ENCODE measurements around the gene ZNF689. TPM values are rescaled to one million over a fixed set of nuclear protein-coding genes. Genes with fewer than 3 reads are reported as not detected.

ZNF689 gene
- total and polyA plus RNA-seq, 2 of the 13 experiments (the other 11 are each of a cell fraction or from before 2014, with no cell fraction given) = 9.7 to 19.5 TPM

- TF ChIP-seq DR1 (CRISPR knock-in tag; IDR thresholded peaks at IDR 0.05) = 0 out of 2 replicates have a peak, but pooled peaks have one; percentile 30
- TF ChIP-seq, protein P1, sequence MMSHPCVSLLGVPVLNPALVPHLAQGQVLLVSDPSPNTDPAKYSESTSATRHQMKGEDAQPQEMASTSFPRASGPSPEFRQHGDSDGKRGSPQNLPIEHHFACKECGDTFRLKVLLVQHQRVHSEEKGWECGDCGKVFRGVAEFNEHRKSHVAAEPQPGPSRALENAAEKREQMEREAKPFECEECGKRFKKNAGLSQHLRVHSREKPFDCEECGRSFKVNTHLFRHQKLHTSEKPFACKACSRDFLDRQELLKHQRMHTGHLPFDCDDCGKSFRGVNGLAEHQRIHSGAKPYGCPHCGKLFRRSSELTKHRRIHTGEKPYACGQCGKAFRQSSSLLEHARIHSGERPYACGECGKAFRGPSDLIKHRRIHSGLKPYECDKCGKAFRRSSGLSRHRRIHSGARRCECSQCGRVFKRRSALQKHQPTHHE (CRISPR knock-in tag; IDR thresholded peaks at IDR 0.05; ENCODE audit: borderline replicate concordance) = no peak
- TF ChIP-seq, protein P2, sequence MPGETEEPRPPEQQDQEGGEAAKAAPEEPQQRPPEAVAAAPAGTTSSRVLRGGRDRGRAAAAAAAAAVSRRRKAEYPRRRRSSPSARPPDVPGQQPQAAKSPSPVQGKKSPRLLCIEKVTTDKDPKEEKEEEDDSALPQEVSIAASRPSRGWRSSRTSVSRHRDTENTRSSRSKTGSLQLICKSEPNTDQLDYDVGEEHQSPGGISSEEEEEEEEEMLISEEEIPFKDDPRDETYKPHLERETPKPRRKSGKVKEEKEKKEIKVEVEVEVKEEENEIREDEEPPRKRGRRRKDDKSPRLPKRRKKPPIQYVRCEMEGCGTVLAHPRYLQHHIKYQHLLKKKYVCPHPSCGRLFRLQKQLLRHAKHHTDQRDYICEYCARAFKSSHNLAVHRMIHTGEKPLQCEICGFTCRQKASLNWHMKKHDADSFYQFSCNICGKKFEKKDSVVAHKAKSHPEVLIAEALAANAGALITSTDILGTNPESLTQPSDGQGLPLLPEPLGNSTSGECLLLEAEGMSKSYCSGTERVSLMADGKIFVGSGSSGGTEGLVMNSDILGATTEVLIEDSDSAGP (CRISPR knock-in tag; IDR thresholded peaks at IDR 0.05; ENCODE audit: borderline replicate concordance) = no peak
- TF ChIP-seq BHLHE40 (IDR thresholded peaks at IDR 0.05; ENCODE audit: low read length) = no peak
- no peak for TF ChIP-seq AGO1 (IDR thresholded peaks at IDR 0.05; ENCODE audit: low read depth, low read length, poor library complexity, severe bottlenecking)
- no peak for TF ChIP-seq ZNF780A (CRISPR knock-in tag; IDR thresholded peaks at IDR 0.05)
- no peak for TF ChIP-seq ZNF207 (IDR thresholded peaks at IDR 0.05; ENCODE audit: borderline replicate concordance)
- TF ChIP-seq, protein P3, sequence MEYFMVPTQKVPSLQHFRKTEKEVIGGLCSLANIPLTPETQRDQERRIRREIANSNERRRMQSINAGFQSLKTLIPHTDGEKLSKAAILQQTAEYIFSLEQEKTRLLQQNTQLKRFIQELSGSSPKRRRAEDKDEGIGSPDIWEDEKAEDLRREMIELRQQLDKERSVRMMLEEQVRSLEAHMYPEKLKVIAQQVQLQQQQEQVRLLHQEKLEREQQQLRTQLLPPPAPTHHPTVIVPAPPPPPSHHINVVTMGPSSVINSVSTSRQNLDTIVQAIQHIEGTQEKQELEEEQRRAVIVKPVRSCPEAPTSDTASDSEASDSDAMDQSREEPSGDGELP (IDR thresholded peaks at IDR 0.05; ENCODE audit: borderline replicate concordance, low read depth) = no peak
- no peak for TF ChIP-seq ZNF672 (CRISPR knock-in tag; IDR thresholded peaks at IDR 0.05)
- no peak for TF ChIP-seq NFE2L1 (CRISPR knock-in tag; IDR thresholded peaks at IDR 0.05; ENCODE audit: borderline replicate concordance)
- TF ChIP-seq PHF5A (CRISPR knock-in tag; IDR thresholded peaks at IDR 0.05; ENCODE audit: low read depth, unreplicated experiment) = no peak
- no peak for TF ChIP-seq PRDM4 (CRISPR knock-in tag; IDR thresholded peaks at IDR 0.05; ENCODE audit: borderline replicate concordance)
- no peak for TF ChIP-seq GLI4 (CRISPR knock-in tag; IDR thresholded peaks at IDR 0.05; ENCODE audit: borderline replicate concordance)
- no peak for TF ChIP-seq ZMYM3 (CRISPR knock-in tag; IDR thresholded peaks at IDR 0.05)
- no peak for TF ChIP-seq ZNF782 (CRISPR knock-in tag; IDR thresholded peaks at IDR 0.05; ENCODE audit: borderline replicate concordance)
- peak; percentile 58 for TF ChIP-seq ZNF883 (CRISPR knock-in tag; IDR thresholded peaks at IDR 0.05; ENCODE audit: not compliant biosample characterization)
- no peak for TF ChIP-seq ZNF264 (CRISPR knock-in tag; IDR thresholded peaks at IDR 0.05)
- TF ChIP-seq, protein P4, sequence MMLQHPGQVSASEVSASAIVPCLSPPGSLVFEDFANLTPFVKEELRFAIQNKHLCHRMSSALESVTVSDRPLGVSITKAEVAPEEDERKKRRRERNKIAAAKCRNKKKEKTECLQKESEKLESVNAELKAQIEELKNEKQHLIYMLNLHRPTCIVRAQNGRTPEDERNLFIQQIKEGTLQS (CRISPR knock-in tag; IDR thresholded peaks at IDR 0.05) = no peak
- peak; percentile 58; the same call in 1 of the 2 replicates for TF ChIP-seq ZBTB4 (CRISPR knock-in tag; IDR thresholded peaks at IDR 0.05; ENCODE audit: borderline replicate concordance)
These were observed 39.7 kb upstream of the ZNF689 start (continued) for GRCh38 chr16:30649725-30650368.

Data from HepG2 (cell line).